ENCODE data around the gene RNF144A. TPM values are rescaled to one million over a fixed set of nuclear protein-coding genes. Genes with fewer than 3 reads are reported as not detected.

RNF144A gene
- total RNA-seq, 1 experiment from 2014 or later, result 10.6 TPM

DNA sequence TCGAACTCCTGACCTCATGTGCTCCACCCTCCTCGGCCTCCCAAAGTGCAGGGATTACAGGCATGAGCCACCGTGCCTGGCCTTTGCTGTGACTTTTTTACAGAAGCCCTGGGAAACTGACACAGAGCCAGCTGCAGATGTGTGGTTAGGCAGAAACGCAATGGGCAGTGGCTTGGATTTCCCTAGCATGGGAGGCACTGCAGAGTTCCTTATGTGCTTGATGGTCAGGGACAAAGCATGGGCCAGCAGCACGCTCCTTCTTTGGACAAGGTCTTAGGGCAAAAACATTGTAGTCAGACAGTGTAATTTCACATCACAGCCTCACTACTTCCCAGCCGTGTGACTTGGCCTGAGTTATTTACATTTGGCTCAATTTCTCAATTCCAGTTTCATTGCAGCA, 153.9 kb downstream of the RNF144A start:
- Histone ChIP-seq H4K8ac (replicated peaks; ENCODE audit: insufficient read length, low read depth, low read length) (no peak overlapping the region), H3K4me2 (ENCODE audit: insufficient read depth, insufficient read length, low read length) (no peak overlapping the region), H2BK12ac (ENCODE audit: insufficient read length, low read depth, low read length) (no peak overlapping the region), H2BK5ac (ENCODE audit: insufficient read length, low read length) (no peak overlapping the region), H2AK5ac (ENCODE audit: insufficient read length, low read length) (no peak overlapping the region), H3K14ac (ENCODE audit: insufficient read depth, low read length) (no peak overlapping the region; the same call in 1 of the 2 replicates), H3K9me3 (ENCODE audit: control insufficient read depth, low read depth, low read length) (no peaks in the 10 kb centered on the region), H3K23ac (ENCODE audit: insufficient read length, low read depth, low read length) (no peak overlapping the region), H3K79me2 (ENCODE audit: insufficient read depth, low read length) (no peaks in the 10 kb centered on the region), H4K20me1 (ENCODE audit: control insufficient read depth, insufficient read depth, insufficient read length) (no peaks in the 10 kb centered on the region), H3K9ac (ENCODE audit: extremely low read depth, insufficient read length, low read length) (no peak overlapping the region), H2BK15ac (ENCODE audit: low read depth, low read length) (no peak overlapping the region), H3K4ac (ENCODE audit: low read depth, low read length) (no peak overlapping the region), H3T11ph (ENCODE audit: low read length) (no peak overlapping the region), H4K91ac (ENCODE audit: insufficient read length, low read depth, low read length) (no peak overlapping the region), H3K79me1 (ENCODE audit: insufficient read depth, low read depth, low read length, poor library complexity, severe bottlenecking) (no peaks in the 10 kb centered on the region), H3K27ac (ENCODE audit: insufficient read length, low read depth, low read length) (no peak overlapping the region), H2BK20ac (ENCODE audit: low read depth, low read length, poor library complexity, severe bottlenecking) (no peak overlapping the region), H2AFZ (ENCODE audit: low read length) (no peak overlapping the region), H3K4me1 (ENCODE audit: insufficient read depth, low read length) (no peaks in the 10 kb centered on the region), H3K18ac (ENCODE audit: insufficient read length, low read depth, low read length) (no peak overlapping the region), H3K23me2 (ENCODE audit: insufficient read length, low read depth, low read length, poor library complexity, severe bottlenecking) (no peaks in the 10 kb centered on the region), H4K5ac (ENCODE audit: insufficient read length, low read depth, low read length) (no peak overlapping the region), H3K27me3 (ENCODE audit: insufficient read depth, low read length) (no peaks in the 10 kb centered on the region), H3K56ac (ENCODE audit: insufficient read length, low read depth, low read length) (no peak overlapping the region), H2BK120ac (ENCODE audit: low read depth, low read length, poor library complexity, severe bottlenecking) (no peak overlapping the region)
- Mint-ChIP-seq H3K9me3 (peaks cover 2 to 4% of the 10 kb centered on the region in 2 experiments; a peak in 3 of 5 replicates), H3K4me1 (no peaks in the 10 kb centered on the region), H3K36me3 (ENCODE audit: insufficient read depth in 1 of 3, low read depth in 3 of 3) (peaks cover 0 to 9% (median 4%) of the 10 kb centered on the region in 3 experiments; a peak in 3 of 7 replicates), H3K27ac (no peak overlapping the region), H3K27me3 (ENCODE audit: low read depth) (no peaks in the 10 kb centered on the region), H3K4me3 (no peak overlapping the region)
- TF ChIP-seq, protein P1, sequence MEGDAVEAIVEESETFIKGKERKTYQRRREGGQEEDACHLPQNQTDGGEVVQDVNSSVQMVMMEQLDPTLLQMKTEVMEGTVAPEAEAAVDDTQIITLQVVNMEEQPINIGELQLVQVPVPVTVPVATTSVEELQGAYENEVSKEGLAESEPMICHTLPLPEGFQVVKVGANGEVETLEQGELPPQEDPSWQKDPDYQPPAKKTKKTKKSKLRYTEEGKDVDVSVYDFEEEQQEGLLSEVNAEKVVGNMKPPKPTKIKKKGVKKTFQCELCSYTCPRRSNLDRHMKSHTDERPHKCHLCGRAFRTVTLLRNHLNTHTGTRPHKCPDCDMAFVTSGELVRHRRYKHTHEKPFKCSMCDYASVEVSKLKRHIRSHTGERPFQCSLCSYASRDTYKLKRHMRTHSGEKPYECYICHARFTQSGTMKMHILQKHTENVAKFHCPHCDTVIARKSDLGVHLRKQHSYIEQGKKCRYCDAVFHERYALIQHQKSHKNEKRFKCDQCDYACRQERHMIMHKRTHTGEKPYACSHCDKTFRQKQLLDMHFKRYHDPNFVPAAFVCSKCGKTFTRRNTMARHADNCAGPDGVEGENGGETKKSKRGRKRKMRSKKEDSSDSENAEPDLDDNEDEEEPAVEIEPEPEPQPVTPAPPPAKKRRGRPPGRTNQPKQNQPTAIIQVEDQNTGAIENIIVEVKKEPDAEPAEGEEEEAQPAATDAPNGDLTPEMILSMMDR (conservative IDR thresholded peaks at IDR 0.05), result no peak
- DNase-seq, result no peak
- WGBS (ENCODE audit: extremely low coverage, insufficient read length, low lambda C conversion rate), result no CpG with 5 or more reads among the region's 6 CpGs

Data from H9 (cell line).